NCI-H526 (cell line): ENCODE measurements around the gene NMT1.

Source experiments
- DNase-seq, 2 experiments: peaks; one replicate each; lab custom pipeline; 2025; lab: John Stamatoyannopoulos, UW

NMT1 gene

GRCh38 chr17:45150911-45151809 lies 90.0 kb downstream of the NMT1 start:
- no peak for DNase-seq

- no peak for DNase-seq
Measured at GRCh38 chr17:45155029-45155428, 93.9 kb downstream of the NMT1 start.

GRCh38 chr17:45155483-45155882 lies 94.4 kb downstream of the NMT1 start:
- DNase-seq: no peak

GRCh38 chr17:45156242-45156641 lies 95.1 kb downstream of the NMT1 start:
- no peak for DNase-seq
